ENCODE data around the gene NCAPD3.
"Not testable (repeated sequence)": the region's sequence is repeated elsewhere in the genome, so short reads cannot be mapped to it uniquely, and the experiment has no call there.

NCAPD3 gene

DNA sequence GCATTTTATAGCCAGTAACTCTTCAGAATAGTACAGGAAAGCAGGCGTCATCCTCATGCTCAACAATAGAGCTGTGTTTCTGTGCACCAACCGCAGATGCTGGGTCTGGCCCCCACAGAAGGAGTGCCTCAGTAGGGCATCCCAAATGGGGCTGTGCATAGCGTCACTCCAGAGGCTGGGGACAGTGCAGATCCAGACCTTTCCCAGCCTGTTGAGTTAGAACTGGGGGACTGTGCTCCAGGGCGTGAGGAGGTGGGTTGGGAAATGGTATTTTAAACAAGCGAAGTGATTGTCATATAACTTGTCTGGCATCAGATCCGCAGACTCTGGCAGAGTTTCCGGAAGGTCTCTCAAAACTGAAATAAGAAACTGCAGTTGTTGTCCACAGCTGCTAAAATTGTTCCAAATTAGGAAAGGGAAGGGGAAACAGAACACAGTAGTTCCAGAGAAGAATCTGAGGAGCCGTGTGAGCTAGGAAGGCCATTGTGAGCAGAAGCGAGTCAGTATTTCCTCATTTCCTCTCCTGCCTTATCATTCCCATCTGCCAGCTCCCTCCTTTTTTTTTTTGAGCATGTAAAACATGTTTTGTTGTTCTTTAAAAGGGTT lies 102.7 kb downstream of the NCAPD3 start:
- no peak for DNase-seq

- no peak for DNase-seq
Observed at GRCh38 chr11:134120143-134120850, 103.5 kb downstream of the NCAPD3 start.

- DNase-seq = no peak
Observed at GRCh38 chr11:134119094-134119493, 104.7 kb downstream of the NCAPD3 start.

GRCh38 chr11:134118006-134118405 lies 105.8 kb downstream of the NCAPD3 start:
- DNase-seq = no peak

DNA sequence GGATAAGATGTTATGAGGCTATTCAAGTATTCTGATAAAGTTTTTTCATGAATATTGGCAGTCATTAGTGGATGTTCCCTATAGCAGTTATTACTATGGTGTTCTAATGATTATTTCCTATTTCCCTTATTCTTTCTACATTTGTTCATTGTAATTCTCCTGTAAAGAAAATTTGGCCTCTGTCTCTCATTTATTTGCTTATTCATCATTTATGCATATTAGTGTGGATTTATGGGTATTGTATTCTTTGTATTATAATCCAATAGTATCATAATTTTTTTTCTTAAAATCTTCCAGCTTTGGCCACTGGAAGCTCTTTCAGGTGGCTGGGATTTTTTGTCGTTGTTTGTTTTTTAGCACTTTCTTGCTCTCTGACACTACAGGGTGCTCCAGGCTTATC lies 107.6 kb downstream of the NCAPD3 start:
- DNase-seq = no peak

DNA sequence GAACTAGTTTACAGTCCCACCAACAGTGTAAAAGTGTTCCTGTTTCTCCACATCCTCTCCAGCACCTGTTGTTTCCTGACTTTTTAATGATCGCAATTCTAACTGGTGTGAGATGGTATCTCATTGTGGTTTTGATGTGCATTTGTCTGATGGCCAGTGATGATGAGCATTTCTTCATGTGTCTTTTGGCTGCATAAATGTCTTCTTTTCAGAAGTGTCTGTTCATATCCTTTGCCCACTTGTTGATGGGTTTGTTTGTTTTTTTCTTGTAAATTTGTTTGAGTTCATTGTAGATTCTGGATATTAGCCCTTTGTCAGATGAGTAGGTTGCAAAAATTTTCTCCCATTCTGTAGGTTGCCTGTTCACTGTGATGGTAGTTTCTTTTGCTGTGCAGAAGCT lies 110.0 kb downstream of the NCAPD3 start:
- DNase-seq = not testable (repeated sequence)

DNA sequence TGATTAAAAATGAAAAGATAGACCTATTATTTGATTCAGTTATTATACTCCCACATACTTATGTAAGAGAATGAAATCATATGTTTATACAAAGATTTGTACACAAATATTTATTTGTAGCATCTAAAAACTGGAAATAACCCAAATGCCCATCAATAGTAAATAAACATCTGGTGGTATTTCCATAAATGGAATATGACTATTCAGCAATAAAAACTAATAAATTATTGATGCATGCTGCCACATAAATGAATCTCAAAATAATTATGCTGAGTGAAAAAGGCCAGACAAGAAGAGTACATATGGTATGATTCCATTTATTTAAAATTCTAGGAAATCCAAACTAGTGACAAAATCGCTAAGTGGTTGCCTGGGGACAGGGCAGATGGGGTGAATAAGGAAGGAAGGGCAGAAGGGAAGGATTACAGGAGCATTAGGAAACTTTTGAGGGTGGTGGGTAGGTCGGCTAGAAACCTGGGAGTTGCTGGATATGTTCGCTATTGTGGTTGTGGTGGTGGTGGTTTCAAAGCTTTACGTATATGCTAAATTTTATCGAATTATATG lies 113.4 kb downstream of the NCAPD3 start:
- no peak for DNase-seq

All from CD4-positive, alpha-beta T cell treated with Interleukin-4 for 1 hour (primary cell).